HT1080 (cell line): Measurements from ENCODE around the gene ANKRD36B. TPM values are rescaled to one million over a fixed set of nuclear protein-coding genes. Genes with fewer than 3 reads are reported as not detected.
"Not testable (repeated sequence)": the region's sequence is repeated elsewhere in the genome, so short reads cannot be mapped to it uniquely, and the experiment has no call there.

Source experiments
- DNase-seq: peaks from one replicate; pipeline ENCODE4 v3.0.0-alpha.2; 2015; ENCODE audit warnings: low read depth
- polyA plus RNA-seq, 2 experiments: library from polyadenylated mRNA; depleted of rRNA; stranded (reverse); fragments of >200 nt; gene quantifications; 2 replicates each; pipeline ENCODE4 v1.2.3, GENCODE V29; 2015
- total RNA-seq: library from RNA; depleted of rRNA; stranded (reverse); fragments of >200 nt; shearing (Covaris generic); gene quantifications from 2 replicates; pipeline ENCODE4 v1.2.3, GENCODE V29; 2014; rRNA removed

ANKRD36B gene
- 2.5 and 5.3 TPM in 2 replicates for total RNA-seq
- polyA plus RNA-seq (2015; cell fraction: cytosol; rRNA removed): 1.2 and 1.3 TPM in 2 replicates
- polyA plus RNA-seq (2015; cell fraction: nucleus; rRNA removed): 16.8 and 20.2 TPM in 2 replicates

DNA sequence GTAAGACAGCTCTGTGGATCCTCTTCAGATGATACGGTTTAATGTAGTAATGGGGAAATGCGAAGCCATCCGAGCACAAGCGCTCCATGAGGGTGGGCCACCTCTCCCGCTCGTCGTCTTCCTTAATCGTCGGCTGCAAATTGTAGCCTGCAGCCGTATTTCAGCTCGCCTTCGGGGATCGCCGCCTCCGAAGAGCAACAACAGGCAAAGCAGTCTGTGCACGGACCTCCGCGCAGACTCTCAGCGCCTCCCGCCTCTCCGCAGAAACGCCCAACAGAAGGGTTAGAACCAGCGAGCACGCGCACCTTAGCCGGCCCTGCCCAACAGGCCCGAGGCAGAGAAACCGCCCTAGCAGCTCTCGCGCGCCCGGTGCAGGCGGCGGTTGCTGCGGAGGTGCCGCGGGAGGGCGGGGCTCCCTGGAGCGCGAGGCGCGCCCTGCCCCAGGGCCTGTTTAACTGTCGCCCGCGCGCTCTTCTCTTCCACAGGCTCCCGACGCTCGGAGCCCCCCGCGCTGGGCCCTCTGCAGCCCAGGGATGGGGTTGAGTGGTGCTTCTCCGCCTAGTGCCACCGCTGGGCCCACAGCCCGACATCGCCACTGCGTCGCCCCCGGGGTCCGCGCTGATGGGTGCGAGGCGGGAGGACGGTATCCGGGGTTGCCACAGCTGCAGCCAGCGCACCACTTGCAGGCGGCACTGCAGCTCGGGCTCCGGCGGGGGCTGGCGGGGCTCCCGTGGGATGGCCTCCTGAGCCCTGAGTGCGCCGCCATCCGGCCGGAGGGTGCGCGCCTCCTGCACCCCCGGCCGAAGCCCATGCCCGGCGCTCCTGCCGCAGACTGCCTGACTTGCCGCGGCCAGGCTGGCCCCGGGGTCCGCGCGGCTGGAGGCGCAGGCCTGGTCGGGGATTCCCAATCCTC is at the start of gene ANKRD36B:
TSS of gene ANKRD36B (minus strand) at position 280 of the 913 bp plus-strand sequence. CDS start at position 88, 192 bp downstream.
- DNase-seq: peak; percentile 36

DNA sequence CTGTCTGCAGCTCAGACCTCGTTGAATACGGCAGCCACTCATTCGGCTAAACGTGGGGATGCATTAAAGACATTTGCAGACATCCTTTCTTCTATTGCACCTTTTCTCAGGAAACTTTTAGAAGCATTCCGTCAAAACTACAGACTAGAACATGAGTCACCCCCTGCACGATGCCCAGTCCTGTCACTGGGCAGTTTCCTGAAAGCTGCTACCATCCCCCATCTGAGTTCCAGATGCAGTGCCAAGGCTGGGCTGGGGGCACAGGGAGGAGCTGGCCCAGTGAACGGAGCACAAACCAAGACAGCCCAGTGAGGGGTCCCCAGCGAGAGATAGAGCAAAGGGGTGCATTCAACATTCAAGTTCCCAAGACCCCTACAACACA is 36.4 kb upstream of the ANKRD36B start:
- DNase-seq: peak; percentile 43

DNA sequence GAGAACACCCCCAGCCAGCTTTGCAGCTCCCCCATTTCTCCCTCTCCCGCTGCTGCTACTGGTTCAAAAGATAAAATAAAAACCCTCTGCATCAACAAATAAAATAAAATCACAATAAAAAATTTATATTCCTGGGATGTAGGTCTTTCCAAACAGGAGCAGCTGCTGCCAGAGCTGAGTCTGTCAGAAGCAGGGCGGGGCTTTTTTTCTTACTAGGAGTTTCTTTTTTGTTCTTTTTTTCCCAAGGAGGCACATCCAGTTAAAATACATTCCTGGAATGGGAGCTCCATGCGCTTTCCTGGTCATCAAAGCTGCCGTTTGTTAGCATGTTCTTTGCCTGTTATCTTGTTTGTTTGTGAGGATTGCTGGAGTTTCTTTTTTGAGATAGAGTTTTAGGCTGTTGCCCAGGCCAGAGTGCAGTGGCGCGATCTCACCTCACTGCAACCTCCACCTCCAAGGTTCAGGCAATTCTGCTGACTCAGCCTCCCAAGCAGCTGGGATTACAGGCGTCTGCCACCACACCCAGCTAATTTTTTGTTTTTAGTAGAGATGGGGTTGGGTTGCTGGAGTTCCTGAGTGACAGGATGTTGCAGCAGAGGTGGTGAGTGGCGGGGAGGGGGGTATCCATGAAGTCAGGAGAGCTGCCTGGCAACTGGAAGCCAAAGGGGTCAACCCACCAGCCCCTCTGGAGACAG is 35.8 kb upstream of the ANKRD36B start:
- peak; percentile 44 for DNase-seq

DNA sequence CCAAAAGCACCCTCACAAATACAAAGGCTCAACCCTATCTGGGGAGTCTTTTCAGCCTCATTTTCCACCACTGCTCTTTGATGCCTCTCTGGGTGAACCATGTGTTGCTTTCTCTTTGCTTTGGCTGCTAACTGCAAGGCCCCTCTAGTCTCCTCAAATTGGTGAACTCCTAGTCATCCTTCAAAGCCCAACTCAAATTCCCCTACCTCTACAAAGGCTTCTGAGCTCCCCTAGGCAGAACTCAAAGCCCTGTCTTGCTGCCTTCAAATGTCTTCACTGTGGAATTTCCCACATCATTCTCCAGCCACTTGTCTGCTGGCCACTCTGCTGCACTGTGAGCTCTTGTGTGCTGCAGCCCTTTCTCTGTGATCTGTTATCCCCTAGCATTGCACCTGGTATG is 33.3 kb upstream of the ANKRD36B start:
- DNase-seq: not testable (repeated sequence)

DNA sequence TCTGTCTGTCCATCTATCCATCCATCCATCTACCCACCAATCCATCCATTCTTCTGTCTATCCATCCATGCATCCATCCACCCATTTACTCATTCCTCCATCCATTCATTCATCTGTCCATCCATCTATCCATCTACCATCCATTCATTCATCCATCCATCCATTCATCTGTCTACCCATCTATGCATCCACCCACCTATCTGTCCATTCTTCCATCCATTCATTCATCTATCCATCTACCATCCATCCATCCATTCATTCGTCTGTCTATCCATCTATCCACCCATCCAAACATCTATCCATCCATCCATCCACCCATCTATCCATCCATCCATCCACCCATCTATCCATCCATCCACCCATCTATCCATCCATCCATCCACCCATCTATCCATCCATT is 30.8 kb upstream of the ANKRD36B start:
- not testable (repeated sequence) for DNase-seq

DNA sequence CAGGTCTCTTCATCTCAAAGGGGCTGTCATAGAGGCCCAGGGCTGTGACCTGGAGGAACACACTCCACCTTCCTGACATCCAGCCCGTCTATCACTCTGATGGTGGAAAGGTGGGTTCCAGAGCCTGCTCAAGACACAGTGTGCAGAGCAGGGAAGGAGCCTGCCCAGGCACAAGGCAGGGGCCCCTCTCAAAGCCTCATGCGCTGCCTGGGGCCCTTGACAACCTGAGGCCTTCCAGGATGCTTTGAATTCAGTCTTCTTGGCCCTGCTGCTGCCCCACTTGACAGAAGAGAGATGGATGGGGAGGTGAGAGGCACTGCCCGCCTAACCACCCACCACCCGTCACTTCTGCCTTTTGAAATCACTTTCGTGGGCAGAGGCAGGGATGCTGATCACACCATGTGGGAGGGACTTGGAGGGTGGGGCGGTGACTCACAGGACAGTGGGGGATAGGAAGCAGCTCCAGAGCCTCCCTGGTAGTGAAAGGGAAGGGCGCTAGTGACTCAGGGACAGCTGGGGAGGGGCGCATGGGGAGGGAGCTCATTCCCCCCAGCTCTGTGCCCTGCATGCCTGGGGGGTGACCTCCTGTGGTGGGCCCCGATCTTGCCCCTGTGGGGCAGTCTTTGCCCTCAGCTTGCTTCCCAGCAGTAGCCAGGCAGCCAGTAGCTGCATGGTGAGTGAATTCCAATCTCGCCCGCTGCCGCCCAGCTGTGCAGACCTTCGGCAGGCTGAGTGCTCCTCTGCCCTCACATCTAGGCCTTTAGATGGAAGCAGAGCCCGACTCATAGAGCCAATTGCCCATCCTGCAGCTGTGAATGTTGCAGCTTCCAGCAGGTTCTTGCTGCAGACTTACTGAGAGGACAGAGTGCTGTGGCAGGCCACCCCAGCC is 29.5 kb upstream of the ANKRD36B start:
- peak; percentile 57 for DNase-seq

DNA sequence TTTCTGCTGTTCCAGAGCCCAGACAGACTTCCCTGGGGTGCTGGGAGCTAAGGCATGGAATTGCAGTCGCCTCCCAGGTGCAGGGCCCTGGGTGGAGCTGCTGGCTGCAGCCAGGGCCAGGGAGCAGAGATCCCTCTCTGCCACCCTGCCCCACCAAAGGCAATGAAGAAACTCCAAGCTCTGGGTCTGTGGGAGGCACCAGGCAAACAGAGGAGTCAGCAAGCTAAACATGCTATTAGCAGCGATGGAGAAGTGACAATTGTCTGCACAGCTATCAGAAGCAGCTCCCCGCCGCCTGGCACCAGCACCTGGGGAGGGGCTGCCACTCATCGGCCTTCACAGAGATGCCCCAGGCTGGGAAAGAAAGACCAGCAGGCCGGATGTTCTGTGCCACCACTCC is 28.2 kb upstream of the ANKRD36B start:
- no peak for DNase-seq

DNA sequence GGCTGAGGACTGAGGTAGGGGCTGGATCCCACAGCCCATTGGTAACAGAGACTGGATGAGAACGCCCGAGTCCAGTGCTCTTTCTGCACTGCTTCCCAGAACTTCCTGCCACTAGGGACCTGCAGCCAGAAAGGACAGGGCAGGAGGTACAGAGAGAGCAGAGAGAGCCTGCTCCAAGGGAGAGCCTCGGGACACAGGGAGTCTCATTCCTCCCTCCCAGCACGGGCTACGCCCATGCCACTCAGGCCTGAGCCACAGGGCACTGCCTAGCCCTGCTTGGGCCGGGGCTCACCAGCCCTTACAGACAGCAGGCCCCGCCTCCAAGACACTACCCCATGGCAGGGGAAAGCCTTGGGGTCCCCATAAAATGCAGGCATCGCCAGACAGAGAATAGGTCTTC is 26.1 kb upstream of the ANKRD36B start:
- DNase-seq: not testable (repeated sequence)

DNA sequence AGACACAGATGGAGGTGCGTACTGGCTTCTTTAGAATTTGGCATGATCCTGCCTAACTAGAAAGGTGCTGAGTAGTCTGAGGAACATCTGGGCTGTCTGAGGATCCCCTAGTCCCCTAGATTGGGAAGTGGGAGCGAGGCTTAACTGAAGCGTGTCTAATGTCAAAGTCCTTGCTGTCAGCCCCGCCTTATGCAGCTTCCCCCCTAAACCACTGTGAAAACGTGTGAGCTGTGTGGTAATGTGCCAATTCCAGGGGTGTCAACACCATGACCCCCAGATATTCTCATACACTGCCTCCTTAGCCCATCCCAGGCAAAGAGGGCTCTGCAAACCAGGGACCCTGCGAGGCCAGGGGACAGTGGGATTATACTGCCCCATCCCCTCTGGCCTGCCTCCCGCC is 22.2 kb upstream of the ANKRD36B start:
- not testable (repeated sequence) for DNase-seq

DNA sequence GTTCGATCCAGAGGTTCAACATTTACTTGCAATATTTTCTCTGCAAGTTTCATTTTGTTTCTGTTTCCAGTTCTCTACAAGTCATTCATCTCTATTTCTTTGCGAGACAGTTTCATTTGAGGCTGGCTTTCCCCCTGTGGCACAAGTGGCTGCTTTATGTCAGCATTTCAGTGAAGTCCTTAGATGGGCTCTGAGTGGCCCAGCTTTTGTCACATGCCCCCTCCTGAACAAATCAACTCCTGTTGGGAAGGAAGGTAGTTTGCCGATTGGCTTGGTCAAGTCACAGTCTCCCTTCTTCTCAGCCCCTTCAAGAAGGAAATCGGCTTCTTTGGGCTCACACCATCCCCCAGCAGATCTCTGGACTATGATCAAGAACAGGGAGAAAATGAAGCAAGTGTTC is 19.1 kb upstream of the ANKRD36B start:
- DNase-seq: not testable (repeated sequence)

DNA sequence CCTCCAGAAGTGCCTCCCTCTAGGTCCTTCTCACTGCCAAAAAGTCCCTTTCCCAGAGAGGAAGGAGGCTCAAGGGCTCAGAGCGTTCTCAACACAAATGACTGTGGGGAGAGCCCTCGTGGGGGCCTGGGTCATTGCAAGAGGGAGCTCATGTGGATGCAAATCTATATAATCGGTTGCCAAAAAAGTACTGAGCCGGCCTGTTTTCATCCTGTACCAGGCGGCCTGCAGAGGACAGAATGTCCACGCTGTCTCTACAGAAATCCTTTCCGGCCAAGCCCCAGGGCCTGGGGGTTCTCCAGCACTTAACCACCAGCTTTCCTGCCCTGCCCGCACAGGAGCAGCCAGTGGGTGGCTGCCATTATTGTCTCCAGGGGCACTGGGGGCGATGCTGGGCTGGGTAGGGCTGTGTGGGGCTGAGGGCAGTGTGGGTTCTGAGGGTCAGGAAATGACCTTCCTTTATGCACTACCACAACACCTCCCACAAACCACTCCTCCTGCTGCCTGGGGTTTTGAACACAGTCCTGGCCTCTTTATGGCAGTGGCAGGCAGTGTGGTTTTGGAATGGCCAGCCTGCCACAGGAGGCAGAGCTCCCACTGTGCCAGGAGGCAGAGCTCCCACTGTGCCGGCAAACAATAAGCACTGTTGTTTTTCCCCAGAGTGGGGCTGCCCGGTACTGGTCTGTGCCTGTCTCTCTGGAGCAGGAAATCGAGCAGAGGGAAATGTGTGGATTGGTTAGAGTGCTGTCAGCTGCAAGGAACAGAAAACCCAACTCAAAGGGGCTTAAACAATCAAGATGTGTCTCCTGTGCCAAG is 16.1 kb upstream of the ANKRD36B start:
- not testable (repeated sequence) for DNase-seq

DNA sequence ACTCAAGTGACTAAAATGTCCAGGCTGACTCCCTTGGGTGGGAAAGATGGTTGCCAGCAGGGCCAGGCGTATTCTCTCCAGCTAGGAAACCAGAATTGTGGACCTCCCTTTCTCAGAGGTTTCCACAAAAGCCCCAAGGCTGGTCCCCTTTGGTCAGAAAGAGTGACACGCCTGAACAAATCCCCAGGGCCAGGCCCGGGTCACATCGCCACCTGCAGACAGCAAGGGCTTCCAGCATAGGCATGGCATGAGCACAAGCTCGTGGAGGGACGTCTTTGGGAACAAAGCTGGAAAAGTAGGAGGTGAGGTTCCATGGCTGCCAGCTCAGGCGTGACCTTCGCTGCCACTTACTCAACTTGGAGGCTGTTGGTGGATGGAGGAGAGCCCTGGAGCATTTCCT is 15.4 kb upstream of the ANKRD36B start:
- DNase-seq: not testable (repeated sequence)

DNA sequence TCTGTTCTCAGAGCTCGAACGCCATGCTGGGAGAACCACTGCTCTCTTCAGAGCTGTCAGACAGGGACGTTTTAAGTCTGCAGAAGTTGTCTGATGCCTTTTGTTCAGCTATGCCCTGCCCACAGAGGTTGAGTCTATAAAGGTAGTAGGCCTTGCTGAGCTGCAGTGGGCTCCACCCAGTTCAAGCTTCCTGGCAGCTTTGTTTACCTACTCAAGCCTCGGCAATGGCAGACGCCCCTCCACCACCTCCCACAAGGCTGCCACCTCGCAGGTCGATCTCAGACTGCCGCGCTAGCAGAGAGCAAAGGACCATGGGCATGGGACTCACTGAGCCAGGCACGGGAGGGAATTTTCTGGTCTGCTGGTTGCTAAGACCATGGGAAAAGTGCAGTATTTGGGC is 11.9 kb upstream of the ANKRD36B start:
- DNase-seq: not testable (repeated sequence)

DNA sequence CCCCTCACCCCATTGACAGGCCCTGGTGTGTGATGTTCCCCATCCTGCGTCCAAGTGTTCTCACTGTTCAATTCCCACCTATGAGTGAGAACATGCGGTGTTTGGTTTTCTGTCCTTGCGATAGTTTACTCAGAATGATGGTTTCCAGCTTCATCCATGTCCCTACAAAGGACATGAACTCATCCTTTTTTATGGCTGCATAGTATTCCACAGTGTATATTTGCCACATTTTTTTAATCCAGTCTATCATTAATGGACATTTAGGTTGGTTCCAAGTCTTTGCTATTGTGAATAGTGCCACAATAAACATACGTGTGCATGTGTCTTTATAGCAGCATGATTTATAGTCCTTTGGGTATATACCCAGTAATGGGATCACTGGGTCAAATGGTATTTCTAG is 6.5 kb upstream of the ANKRD36B start:
- DNase-seq: not testable (repeated sequence)

DNA sequence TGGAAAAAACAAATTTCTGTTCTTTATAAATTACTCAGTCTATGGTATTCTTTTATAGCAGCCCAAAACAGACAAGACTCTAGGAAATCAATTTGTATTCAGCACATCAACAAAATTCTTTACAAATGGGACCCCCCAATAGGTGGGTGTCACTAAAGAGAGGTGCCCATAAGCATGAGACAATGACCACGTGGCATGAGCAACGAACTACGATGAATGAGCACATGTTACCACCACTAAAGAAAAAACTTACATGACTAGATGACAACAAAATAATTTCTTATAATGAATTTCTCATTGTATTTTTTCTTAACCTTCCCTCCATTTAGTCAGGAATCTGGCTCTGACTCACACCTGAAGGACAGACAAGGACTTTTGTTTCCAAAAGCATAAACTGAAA is 3.8 kb upstream of the ANKRD36B start:
- not testable (repeated sequence) for DNase-seq

DNA sequence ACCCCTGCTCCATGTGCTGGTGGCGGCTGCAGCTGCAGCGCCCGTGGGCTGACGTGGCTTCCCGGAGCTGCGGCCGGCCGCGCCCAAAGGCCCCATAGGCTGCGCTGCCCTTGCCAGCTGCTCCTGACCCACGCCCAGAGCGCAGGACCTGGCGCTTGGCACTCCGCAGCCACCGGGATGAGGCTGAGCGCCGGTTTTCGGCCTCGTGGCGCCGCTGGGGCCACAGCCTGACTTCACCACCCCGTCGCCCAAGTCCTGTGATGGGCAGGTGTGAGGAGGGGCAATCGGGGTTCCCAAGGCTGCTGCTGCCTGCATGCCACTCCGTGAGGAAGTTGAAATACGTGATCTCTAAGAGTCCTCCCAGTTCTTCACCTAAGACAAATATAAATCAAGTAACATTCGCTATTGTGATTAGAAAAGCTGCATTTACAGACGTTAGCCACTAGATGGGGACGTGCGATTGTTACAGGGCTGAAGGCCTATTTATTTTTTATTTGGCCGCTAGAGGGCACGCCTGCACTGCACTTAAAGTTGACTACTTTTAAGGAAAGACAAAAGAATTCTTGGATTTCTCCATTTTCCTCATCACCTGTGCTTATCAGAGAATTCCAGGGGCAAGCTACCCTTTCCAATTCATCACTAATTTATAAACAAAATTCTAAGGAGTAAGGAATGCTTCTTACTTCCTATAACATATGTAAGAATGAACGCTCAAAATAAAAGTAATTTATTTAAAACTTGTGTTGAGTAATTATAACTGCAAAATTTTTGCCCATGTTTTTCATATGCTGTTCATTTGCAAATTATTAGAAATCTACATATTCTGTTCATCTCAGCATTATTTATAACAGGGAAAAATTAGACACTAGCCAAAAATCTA is 1.1 kb upstream of the ANKRD36B start:
- peak; percentile 65 for DNase-seq

DNA sequence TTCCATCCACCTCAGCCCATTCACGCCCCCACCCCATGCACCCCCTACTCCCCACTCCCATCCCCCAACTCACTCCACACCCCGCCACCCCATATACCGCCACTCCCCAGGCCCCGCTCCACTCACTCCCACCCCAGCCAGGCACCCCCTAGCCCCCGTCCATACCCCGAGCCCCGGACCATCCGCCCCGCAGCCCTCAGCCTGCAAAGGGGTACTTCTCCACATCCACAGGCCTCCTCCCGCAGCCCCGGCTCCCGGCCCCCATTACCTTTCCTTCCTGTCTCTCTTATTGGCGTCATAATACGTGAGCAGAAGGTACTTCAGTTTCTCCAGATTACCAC is 450 bp downstream of the ANKRD36B start:
- not testable (repeated sequence) for DNase-seq

DNA sequence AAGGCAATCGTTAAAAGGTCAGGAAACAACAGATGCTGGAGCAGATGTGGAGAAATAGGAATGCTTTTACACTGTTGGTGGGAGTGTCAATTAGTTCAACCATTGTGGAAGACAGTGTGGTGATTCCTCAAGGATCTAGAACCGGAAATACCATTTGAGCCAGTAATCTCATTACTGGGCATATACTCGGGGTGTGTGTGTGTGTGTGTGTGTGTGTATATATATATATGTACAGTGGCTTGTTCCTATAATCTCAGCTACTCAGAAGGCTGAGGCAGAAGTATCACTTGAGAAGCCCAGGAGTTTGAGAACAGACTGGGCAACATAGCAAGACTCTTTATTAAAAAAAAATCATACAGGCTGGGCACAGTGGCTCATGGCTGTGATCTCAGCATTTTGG is 24.0 kb downstream of the ANKRD36B start:
- DNase-seq: not testable (repeated sequence)

DNA sequence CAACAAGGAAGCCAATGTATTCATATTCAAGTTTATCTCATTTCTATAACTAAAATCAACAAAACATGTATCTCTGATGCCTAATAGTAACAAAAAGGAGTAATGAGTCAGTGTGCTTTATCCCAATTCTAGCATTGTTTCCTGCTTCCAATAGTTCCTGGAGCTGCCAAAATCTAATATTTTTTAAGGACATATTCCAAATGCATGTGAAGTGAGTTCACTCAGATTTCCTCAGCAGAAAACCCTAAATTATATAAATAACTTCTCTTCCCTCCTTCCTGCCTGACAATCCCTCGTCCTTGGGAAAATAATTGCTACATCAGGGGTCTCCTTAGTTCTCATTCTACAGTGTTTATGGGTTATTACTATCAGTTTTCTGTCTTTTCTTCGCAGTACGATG is 37.3 kb downstream of the ANKRD36B start:
- not testable (repeated sequence) for DNase-seq
